ENCODE data around the gene LZTS3. TPM values are rescaled to one million over a fixed set of nuclear protein-coding genes. Genes with fewer than 3 reads are reported as not detected.

The LZTS3 gene
- total and polyA plus RNA-seq, 2 of the 13 experiments (the other 11 are each of a cell fraction or from before 2014, with no cell fraction given), result 10.1 to 31.3 TPM

GRCh38 chr20:3162080-3162611, 11.2 kb downstream of the LZTS3 start (continued):
- TF ChIP-seq ZNF574 (CRISPR knock-in tag; IDR thresholded peaks at IDR 0.05) (no peak), GTF2F1 (IDR thresholded peaks at IDR 0.05; ENCODE audit: low read length) (no peak), ZNF230 (CRISPR knock-in tag; IDR thresholded peaks at IDR 0.05) (no peak), ZNF691 (CRISPR knock-in tag; IDR thresholded peaks at IDR 0.05; ENCODE audit: borderline replicate concordance, low read depth) (peak; percentile 55; the same call in 1 of the 2 replicates), HNRNPUL1 (IDR thresholded peaks at IDR 0.05; ENCODE audit: low read depth, low read length) (no peak), HMGXB3 (CRISPR knock-in tag; IDR thresholded peaks at IDR 0.05; ENCODE audit: borderline replicate concordance) (no peak), DPF2 (CRISPR knock-in tag; IDR thresholded peaks at IDR 0.05; ENCODE audit: borderline replicate concordance, low read depth) (no peak), SIX1 (CRISPR knock-in tag; IDR thresholded peaks at IDR 0.05; ENCODE audit: borderline replicate concordance) (no peak), MIER3 (CRISPR knock-in tag; IDR thresholded peaks at IDR 0.05; ENCODE audit: borderline replicate concordance) (no peak), ZNF605 (CRISPR knock-in tag; IDR thresholded peaks at IDR 0.05) (peak; percentile 90), CHCHD3 (CRISPR knock-in tag; IDR thresholded peaks at IDR 0.05) (no peak), U2AF1 (optimal IDR thresholded peaks at IDR 0.05; ENCODE audit: low read depth, low read length) (no peak), ZNF512B (CRISPR knock-in tag; IDR thresholded peaks at IDR 0.05; ENCODE audit: borderline replicate concordance) (no peak), TMF1 (CRISPR knock-in tag; IDR thresholded peaks at IDR 0.05; ENCODE audit: low read depth) (no peak), TOE1 (CRISPR knock-in tag; IDR thresholded peaks at IDR 0.05) (no peak), ZNF207 (IDR thresholded peaks at IDR 0.05; ENCODE audit: borderline replicate concordance) (no peak), SAFB2 (CRISPR knock-in tag; IDR thresholded peaks at IDR 0.05; ENCODE audit: borderline replicate concordance, low read depth) (no peak)
